Suprapubic skin (tissue), 4 donors: ENCODE data around the gene CBY1.

Source experiments
- EP300 ChIP-seq: sonication (generic); formaldehyde crosslinking; IDR thresholded peaks from one replicate; pipeline ENCODE4 v1.6.1; 2017; ENCODE audit warnings: antibody characterized with exemption
- POLR2A ChIP-seq, 2 donors: fragments of 450-650 bp; IDR thresholded peaks; one replicate each; pipeline ENCODE4 v1.6.1; 2017; ENCODE audit warnings: antibody characterized with exemption in 2 of 2, mild to moderate bottlenecking in 2 of 2, moderate library complexity in 2 of 2
- POLR2AphosphoS5 ChIP-seq, 3 donors: sonication (generic); formaldehyde crosslinking; IDR thresholded peaks; one replicate each; pipeline ENCODE4 v1.6.1; 2017; ENCODE audit warnings: antibody characterized with exemption in 3 of 3
- TF ChIP-seq, protein P1 (sequence below), 2 donors: fragments of 200-600 bp in 1 of 2; fragments of 450-650 bp in 1 of 2; sonication (generic) in 1 of 2; IDR thresholded peaks; one replicate each; pipeline ENCODE4 v1.5.1; 2016 to 2019; ENCODE audit warnings: antibody characterized with exemption in 2 of 2, mild to moderate bottlenecking in 1 of 2, moderate library complexity in 1 of 2

DNA sequence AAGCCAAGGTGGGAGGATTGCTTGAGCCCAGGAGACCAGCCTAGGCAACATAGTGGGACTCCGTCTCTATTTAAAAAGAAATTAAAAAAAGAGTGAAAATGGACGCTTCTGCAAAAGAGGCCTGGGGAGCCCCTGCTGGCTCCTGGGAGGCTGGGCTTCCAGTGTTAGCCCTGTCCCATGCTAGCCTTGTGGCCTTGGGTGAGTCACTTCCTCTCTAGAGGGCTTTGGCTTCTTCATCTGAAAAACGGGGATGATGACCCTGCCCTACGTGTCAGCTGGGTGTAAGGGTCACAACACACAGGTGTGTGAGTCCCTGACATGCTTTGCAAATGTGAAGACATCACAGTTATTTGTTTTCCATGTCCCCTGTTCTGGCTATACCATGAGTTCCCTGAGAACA lies 33.1 kb upstream of the CBY1 start:
- TF ChIP-seq, protein P1, sequence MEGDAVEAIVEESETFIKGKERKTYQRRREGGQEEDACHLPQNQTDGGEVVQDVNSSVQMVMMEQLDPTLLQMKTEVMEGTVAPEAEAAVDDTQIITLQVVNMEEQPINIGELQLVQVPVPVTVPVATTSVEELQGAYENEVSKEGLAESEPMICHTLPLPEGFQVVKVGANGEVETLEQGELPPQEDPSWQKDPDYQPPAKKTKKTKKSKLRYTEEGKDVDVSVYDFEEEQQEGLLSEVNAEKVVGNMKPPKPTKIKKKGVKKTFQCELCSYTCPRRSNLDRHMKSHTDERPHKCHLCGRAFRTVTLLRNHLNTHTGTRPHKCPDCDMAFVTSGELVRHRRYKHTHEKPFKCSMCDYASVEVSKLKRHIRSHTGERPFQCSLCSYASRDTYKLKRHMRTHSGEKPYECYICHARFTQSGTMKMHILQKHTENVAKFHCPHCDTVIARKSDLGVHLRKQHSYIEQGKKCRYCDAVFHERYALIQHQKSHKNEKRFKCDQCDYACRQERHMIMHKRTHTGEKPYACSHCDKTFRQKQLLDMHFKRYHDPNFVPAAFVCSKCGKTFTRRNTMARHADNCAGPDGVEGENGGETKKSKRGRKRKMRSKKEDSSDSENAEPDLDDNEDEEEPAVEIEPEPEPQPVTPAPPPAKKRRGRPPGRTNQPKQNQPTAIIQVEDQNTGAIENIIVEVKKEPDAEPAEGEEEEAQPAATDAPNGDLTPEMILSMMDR (IDR thresholded peaks at IDR 0.05), result no peak
- TF ChIP-seq EP300 (no peak), POLR2AphosphoS5 (IDR thresholded peaks at IDR 0.05) (no peak), POLR2A (IDR thresholded peaks at IDR 0.05) (no peak)
